HG03060 (cell line): Measurements from ENCODE around the gene GPC2.

Experiments used
- ATAC-seq: cut with Tn5 transposase; IDR thresholded peaks from one replicate; pipeline ENCODE4 v1.9.1; 2021; ENCODE audit warnings: low read depth, moderate number of reproducible peaks; ENCODE audit not compliant: unreplicated experiment

The GPC2 gene

DNA sequence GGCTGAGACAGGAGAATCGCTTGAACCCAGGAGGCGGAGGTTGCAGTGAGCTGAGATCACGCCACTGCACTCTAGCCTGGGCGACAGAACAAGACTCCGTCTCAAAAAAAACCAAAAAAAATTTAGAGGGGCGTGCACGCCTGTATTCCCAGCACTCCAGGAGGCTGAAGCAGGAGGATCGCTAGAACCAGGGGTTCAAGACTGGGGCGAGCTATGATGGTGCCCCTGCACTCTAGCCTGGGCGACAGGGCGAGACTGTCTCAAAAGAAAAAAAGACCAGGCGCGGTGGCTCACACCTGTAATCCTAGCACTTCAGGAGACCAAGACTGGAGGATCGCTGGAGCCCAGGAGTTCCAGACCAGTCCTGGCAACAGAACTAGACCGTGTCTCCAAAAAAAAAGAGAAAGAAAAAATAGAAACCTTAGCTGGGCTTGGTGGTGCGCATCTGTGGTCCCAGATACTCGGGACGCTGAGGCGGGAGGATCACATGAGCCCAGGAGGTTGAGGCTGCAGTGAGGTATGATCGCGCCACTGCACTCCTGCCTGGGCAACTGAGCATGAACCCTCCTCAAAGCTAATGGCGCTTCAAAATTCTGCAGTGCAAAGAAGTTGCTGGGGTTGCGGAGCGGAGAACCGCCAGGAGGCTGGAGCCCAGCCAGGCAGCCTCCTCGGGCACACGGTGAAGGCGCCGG is 50.8 kb downstream of the GPC2 start:
- no peak for ATAC-seq

DNA sequence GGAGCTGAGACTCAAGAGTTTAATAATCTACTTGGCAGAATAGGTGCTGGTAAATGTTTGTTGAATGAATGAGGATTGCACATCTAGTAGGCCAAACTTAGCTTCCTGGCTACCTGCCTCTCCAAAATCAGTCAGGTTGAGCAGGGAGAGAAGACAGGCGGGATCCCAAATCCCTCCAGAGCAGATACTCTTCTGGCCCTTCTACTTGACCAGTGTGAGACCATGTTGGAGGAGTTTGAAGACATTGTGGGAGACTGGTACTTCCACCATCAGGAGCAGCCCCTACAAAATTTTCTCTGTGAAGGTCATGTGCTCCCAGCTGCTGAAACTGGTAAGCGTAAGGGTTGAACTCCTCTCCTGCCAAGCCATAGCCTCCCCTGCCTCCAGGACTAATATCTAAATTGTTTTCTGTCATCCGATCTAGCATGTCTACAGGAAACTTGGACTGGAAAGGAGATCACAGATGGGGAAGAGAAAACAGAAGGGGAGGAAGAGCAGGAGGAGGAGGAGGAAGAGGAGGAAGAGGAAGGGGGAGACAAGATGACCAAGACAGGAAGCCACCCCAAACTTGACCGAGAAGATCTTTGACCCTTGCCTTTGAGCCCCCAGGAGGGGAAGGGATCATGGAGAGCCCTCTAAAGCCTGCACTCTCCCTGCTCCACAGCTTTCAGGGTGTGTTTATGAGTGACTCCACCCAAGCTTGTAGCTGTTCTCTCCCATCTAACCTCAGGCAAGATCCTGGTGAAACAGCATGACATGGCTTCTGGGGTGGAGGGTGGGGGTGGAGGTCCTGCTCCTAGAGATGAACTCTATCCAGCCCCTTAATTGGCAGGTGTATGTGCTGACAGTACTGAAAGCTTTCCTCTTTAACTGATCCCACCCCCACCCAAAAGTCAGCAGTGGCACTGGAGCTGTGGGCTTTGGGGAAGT is 52.6 kb downstream of the GPC2 start:
- ATAC-seq: no peak

DNA sequence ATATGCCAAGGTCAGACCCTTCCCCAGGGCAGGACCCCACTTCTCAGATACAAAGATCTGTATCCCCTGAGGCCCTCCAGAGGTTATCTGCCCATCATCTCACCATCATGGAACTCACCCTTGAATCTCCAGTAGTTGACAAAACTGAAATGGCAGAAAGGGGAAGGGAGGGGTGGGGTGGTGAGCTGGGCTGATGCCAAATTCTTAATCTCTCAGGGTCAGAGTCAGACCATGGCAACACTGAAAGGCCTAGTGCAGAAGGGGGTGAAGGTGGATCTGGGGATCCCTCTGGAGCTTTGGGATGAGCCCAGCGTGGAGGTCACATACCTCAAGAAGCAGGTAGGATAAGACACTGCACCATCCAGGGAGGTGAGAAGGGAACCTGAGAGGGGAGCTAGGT is 54.6 kb downstream of the GPC2 start:
- ATAC-seq: no peak

DNA sequence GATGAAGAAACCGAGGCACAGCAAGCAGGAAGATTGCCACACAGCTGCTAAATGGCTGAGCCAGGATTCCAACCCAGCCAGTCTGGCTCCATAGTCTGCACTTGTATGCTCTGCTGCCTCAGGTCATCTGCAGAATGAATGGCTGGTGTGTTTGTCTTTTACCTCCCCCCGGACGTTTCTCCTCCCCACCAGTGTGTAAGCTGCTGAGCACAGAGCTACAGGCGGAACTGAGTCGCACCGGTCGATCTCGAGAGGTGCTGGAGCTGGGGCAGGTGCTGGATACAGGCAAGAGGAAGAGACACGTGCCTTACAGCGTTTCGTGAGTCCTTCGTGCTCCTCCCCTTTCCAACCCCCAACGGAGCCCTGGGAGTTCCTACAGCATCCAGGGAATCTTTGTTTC is 55.1 kb downstream of the GPC2 start:
- ATAC-seq: no peak

DNA sequence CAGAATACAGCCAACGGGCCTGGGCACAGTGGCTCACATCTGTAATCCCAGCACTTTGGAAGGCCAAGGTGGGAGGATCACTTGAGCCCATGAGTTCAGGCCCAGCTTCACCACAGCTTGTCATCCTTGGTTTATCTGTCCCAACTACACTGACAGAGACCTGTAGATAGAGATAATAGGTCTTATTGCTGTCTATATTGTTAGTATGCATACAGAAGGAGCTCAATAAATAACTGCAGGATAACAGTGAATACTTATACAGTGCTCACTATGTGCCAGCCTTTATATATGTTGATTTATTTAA is 56.5 kb downstream of the GPC2 start:
- ATAC-seq: no peak

DNA sequence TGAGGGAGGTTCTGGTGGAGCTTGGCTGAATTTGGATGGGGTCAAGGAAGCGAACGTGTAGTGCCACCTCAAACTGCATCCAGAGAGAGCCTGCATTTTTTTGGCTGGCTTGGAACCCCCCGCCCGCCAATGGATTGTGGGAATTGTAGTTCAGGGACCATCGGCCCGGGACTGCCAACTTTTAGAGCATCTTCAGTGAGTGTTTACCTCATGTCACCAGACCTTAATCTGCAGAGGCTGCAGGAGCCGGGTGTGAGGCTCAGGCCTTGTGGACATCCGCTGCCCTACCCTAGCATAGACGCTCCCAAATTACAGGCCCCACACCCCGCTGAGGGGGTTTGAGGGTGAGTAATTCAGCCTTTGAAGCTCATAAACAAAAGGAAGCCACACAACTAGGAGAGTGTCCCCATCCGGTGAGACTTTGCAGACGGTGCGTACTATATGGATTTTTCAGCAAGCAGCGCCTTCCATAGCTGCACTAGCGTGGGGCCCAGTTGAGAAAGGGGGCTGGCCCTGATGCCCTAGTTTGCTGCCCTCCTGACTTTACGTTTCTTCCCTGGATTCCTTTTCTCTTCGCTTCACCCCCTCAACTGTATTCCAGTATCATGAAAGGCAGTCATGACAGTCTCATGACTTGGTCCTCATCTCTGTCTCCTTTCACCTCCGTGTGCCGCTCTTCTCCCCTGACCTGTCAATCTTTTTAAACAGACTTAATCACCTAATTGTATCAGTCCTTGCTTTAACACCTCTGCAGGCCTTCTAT is 57.0 kb downstream of the GPC2 start:
- ATAC-seq: no peak
